SU-DHL-6 (cell line): ENCODE results near the gene SLC12A2.

Experiments
- EZH2phosphoT487 ChIP-seq: fragments of 200-600 bp; sonication (generic), shearing (Covaris generic); conservative IDR thresholded peaks from 2 replicates; pipeline ENCODE4 v1.6.1; 2018; ENCODE audit warnings: mild to moderate bottlenecking, antibody characterized with exemption, low read length, moderate library complexity, mixed read lengths
- TF ChIP-seq, protein P1 (sequence below): fragments of 200-600 bp; sonication (generic); IDR thresholded peaks from one replicate; pipeline ENCODE4 v1.5.1; 2017; ENCODE audit warnings: antibody characterized with exemption, mild to moderate bottlenecking, low read length, moderate library complexity; ENCODE audit not compliant: insufficient read depth, poor library complexity, severe bottlenecking

DNA sequence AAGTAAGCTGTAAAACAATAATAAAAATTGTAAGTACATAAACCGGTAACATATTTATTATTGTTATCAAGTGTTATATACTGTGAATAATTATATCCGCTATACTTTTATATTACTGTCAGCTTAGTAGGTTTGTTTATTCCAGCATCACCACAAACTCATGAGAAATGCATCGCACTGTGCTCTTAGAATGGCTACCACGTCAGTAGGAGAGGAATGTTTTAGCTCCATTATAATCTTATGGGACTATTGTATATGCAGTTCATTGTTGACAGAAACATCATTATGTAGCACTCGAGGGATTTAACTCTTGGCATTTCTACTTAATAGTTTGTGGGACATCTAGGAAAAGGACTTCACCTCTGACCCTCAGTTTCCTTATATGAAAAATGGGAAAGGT is 16.4 kb downstream of the SLC12A2 start:
- TF ChIP-seq, protein P1, sequence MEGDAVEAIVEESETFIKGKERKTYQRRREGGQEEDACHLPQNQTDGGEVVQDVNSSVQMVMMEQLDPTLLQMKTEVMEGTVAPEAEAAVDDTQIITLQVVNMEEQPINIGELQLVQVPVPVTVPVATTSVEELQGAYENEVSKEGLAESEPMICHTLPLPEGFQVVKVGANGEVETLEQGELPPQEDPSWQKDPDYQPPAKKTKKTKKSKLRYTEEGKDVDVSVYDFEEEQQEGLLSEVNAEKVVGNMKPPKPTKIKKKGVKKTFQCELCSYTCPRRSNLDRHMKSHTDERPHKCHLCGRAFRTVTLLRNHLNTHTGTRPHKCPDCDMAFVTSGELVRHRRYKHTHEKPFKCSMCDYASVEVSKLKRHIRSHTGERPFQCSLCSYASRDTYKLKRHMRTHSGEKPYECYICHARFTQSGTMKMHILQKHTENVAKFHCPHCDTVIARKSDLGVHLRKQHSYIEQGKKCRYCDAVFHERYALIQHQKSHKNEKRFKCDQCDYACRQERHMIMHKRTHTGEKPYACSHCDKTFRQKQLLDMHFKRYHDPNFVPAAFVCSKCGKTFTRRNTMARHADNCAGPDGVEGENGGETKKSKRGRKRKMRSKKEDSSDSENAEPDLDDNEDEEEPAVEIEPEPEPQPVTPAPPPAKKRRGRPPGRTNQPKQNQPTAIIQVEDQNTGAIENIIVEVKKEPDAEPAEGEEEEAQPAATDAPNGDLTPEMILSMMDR: no peak
- no peak for TF ChIP-seq EZH2phosphoT487
